ENCODE data around the gene LIAS. TPM values are rescaled to one million over a fixed set of nuclear protein-coding genes. Genes with fewer than 3 reads are reported as not detected.

Gene LIAS
- polyA plus RNA-seq, 1 donor (not counting 4 experiments of a cell fraction or from before 2014, with no cell fraction given) = 20.6 TPM

DNA sequence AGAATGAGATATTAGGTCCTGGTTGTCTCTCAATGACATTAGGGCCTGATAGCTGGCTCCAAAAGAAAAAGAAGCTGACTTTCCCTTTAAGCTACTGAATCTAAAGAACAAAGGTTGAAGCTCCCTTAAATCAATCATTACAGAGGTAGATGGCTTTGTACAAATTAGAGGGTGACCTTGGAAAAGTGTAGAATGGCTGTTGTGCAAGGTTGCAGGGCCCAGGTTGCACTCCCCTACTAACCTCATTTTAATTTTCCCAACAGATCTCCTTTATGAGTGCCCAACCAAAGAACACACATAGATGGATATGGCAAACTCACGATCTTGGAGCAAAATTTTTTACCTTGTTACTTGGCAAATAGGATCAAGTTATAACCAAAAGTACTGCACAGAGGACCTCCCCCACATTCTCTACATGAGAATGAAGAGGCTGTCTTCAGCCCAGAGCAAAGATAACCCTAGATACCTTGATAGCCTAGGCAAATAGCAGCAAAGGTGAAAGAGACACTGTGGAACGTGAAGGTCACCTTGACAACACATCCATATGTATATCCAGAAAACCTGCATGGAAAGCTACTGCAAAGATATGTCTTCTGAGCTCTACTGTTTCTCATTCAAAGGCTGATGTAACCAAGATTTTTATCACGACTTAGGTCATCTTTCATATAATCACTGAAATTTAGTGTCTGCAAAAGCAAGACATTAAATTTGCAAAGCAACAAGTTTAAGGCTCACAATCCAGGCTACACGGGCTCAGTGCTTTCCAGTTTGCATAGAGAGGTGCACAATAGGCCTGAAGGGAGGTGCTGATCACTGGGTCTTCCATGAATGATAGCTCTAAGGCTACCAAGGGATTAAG is 29.2 kb upstream of the LIAS start:
- Histone ChIP-seq H3K4me3 (ENCODE audit: control insufficient read depth in 2 of 3, extremely low read depth in 1 of 3, insufficient read depth in 2 of 3, low read depth in 1 of 3, low read length in 3 of 3) (no peak overlapping the region), H3K27me3 (ENCODE audit: control insufficient read depth, extremely low read depth, insufficient read depth, low read length) (no peaks in the 10 kb centered on the region), H3K9ac (ENCODE audit: control insufficient read depth, extremely low read depth, insufficient read depth, low read length) (no peak overlapping the region), H2AFZ (ENCODE audit: control insufficient read depth, low read length) (no peak overlapping the region), H3K79me2 (ENCODE audit: control insufficient read depth, insufficient read depth, low read length) (no peaks in the 10 kb centered on the region), H3K36me3 (ENCODE audit: control insufficient read depth in 2 of 2, extremely low read depth in 1 of 2, insufficient read depth in 2 of 2, low read length in 2 of 2) (no peaks in the 10 kb centered on the region), H3K4me2 (ENCODE audit: control insufficient read depth, extremely low read depth, insufficient read depth, low read depth, low read length) (no peak overlapping the region), H3K9me3 (ENCODE audit: control insufficient read depth, low read depth, low read length) (no peaks in the 10 kb centered on the region), H3K9me1 (ENCODE audit: control insufficient read depth, extremely low read depth, insufficient read depth, low read length) (no peaks in the 10 kb centered on the region), H3K4me1 (ENCODE audit: control insufficient read depth, extremely low read depth, insufficient read depth, low read length) (peaks cover 8% of the 10 kb centered on the region), H3K27ac (ENCODE audit: control insufficient read depth, insufficient read depth, low read length) (no peak overlapping the region), H4K20me1 (ENCODE audit: control insufficient read depth, extremely low read depth, insufficient read depth, low read length) (no peaks in the 10 kb centered on the region)
- dilution Hi-C loops (cut with MboI; ENCODE audit: extremely low pct_ligation_motif_present, low sequenced_read_pairs) = no loop called here
- TF ChIP-seq, protein P1, sequence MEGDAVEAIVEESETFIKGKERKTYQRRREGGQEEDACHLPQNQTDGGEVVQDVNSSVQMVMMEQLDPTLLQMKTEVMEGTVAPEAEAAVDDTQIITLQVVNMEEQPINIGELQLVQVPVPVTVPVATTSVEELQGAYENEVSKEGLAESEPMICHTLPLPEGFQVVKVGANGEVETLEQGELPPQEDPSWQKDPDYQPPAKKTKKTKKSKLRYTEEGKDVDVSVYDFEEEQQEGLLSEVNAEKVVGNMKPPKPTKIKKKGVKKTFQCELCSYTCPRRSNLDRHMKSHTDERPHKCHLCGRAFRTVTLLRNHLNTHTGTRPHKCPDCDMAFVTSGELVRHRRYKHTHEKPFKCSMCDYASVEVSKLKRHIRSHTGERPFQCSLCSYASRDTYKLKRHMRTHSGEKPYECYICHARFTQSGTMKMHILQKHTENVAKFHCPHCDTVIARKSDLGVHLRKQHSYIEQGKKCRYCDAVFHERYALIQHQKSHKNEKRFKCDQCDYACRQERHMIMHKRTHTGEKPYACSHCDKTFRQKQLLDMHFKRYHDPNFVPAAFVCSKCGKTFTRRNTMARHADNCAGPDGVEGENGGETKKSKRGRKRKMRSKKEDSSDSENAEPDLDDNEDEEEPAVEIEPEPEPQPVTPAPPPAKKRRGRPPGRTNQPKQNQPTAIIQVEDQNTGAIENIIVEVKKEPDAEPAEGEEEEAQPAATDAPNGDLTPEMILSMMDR (optimal IDR thresholded peaks at IDR 0.05 in 1 of 3, IDR thresholded peaks at IDR 0.05 in 1 of 3, conservative IDR thresholded peaks at IDR 0.05 in 1 of 3; ENCODE audit: extremely low read depth in 1 of 3, insufficient read depth in 2 of 3, low read length in 3 of 3) = no peak
- TF ChIP-seq EZH2 (IDR thresholded peaks at IDR 0.05; ENCODE audit: low read length) = no peak
- FAIRE-seq (no peak), DNase-seq (ENCODE audit: low read depth, low spot score) (no peak)

GRCh38 chr4:39433878-39434492 is 24.9 kb upstream of the LIAS start:
- H4K20me1 ChIP-seq (ENCODE audit: control insufficient read depth, extremely low read depth, insufficient read depth, low read length) = no peaks in the 10 kb centered on the region

More at GRCh38 chr4:39433878-39434492, 24.9 kb upstream of the LIAS start:
- no peak overlapping the region for H3K9ac ChIP-seq (ENCODE audit: control insufficient read depth, extremely low read depth, insufficient read depth, low read length)
- no peaks in the 10 kb centered on the region for H3K36me3 ChIP-seq (ENCODE audit: control insufficient read depth in 2 of 2, extremely low read depth in 1 of 2, insufficient read depth in 2 of 2, low read length in 2 of 2)
- peaks cover 3% of the 10 kb centered on the region for H3K27me3 ChIP-seq (ENCODE audit: control insufficient read depth, extremely low read depth, insufficient read depth, low read length)
- dilution Hi-C loops (cut with MboI; ENCODE audit: extremely low pct_ligation_motif_present, low sequenced_read_pairs) = no loop called here
- no peak overlapping the region for H2AFZ ChIP-seq (ENCODE audit: control insufficient read depth, low read length)
- H3K4me1 ChIP-seq (ENCODE audit: control insufficient read depth, extremely low read depth, insufficient read depth, low read length) = no peaks in the 10 kb centered on the region
- H3K27ac ChIP-seq (ENCODE audit: control insufficient read depth, insufficient read depth, low read length) = no peak overlapping the region
- H3K4me3 ChIP-seq (ENCODE audit: control insufficient read depth in 2 of 3, extremely low read depth in 1 of 3, insufficient read depth in 2 of 3, low read depth in 1 of 3, low read length in 3 of 3) = no peak overlapping the region
- H3K9me3 ChIP-seq (ENCODE audit: control insufficient read depth, low read depth, low read length) = no peaks in the 10 kb centered on the region
- H3K9me1 ChIP-seq (ENCODE audit: control insufficient read depth, extremely low read depth, insufficient read depth, low read length) = no peaks in the 10 kb centered on the region
- no peak for FAIRE-seq
- no peak for TF ChIP-seq EZH2 (IDR thresholded peaks at IDR 0.05; ENCODE audit: low read length)
- TF ChIP-seq, protein P1 (optimal IDR thresholded peaks at IDR 0.05 in 1 of 3, IDR thresholded peaks at IDR 0.05 in 1 of 3, conservative IDR thresholded peaks at IDR 0.05 in 1 of 3; ENCODE audit: extremely low read depth in 1 of 3, insufficient read depth in 2 of 3, low read length in 3 of 3) = no peak
- no peak overlapping the region for H3K4me2 ChIP-seq (ENCODE audit: control insufficient read depth, extremely low read depth, insufficient read depth, low read depth, low read length)
- no peak for DNase-seq (ENCODE audit: low read depth, low spot score)
- no peaks in the 10 kb centered on the region for H3K79me2 ChIP-seq (ENCODE audit: control insufficient read depth, insufficient read depth, low read length)
